ENCODE measurements around the gene SPOCK2.

DNA sequence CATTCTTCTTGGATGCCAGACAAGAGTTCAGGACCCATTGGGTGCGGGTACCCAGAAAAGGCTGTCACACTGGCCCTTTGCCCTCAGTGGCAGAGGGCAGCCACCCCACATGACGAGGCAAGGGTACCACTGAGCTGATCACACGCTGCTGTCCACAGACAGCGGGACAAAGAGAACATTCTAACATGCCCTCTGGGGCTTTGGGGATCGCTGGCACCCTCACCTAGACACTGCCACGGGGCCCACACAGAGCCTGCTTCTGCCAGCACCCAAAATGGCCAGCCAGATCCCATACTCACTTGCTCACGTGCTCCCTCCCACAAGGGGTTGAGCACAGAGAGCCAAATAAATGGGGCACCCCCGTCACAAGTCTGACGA lies 16.7 kb upstream of the SPOCK2 start:
- TF ChIP-seq POLR2A (IDR thresholded peaks at IDR 0.05; ENCODE audit: low read length), result no peak
- TF ChIP-seq GATA1 (IDR thresholded peaks at IDR 0.05; ENCODE audit: low read depth, low read length), result no peak

All from erythroblast (primary cell).